ENCODE data around the gene TCEAL8.

GRCh38 chrX:103254921-103255493 is at the start of gene TCEAL8:
- TF ChIP-seq MAX (IDR thresholded peaks at IDR 0.05) (no peak), CTCF (IDR thresholded peaks at IDR 0.05; ENCODE audit: low read depth, low read length, missing input control) (no peak), TAF1 (conservative IDR thresholded peaks at IDR 0.05) (no peak), NR2F2 (IDR thresholded peaks at IDR 0.05) (no peak)

All from liver (tissue), 3 donors.